Gastrocnemius medialis (tissue), 4 donors: ENCODE results near the gene TCF23. TPM values are rescaled to one million over a fixed set of nuclear protein-coding genes. Genes with fewer than 3 reads are reported as not detected.

Experiments used
- ATAC-seq, 2 donors: fragments of 150-250 bp; one replicate each; pipeline ENCODE4 v1.9.1; 2016
- DNase-seq, 2 donors: peaks; one replicate each; pipeline ENCODE4 v3.0.0-alpha.2; 2019
- H3K27ac ChIP-seq, 4 donors: fragments of 200-600 bp; sonication (generic); 1 replicate in 1 of 4; 2 replicates in 3 of 4; pipeline ENCODE4 v1.5.1; 2016 to 2018; ENCODE audit warnings: mild to moderate bottlenecking in 2 of 4, moderate library complexity in 1 of 4
- H3K27me3 ChIP-seq, 3 donors: fragments of 200-600 bp; sonication (generic) in 2 of 3; 1 replicate in 1 of 3; 2 replicates in 2 of 3; pipeline versions ENCODE4 v1.5.1 to v1.6.0; 2016 to 2019; ENCODE audit warnings: mild to moderate bottlenecking in 1 of 3, moderate library complexity in 1 of 3
- H3K36me3 ChIP-seq, 2 donors: fragments of 200-600 bp; sonication (generic) in 1 of 2; one replicate each; pipeline ENCODE4 v1.5.1; 2017 to 2018
- H3K4me1 ChIP-seq, 2 donors: fragments of 200-600 bp; sonication (generic) in 1 of 2; one replicate each; pipeline ENCODE4 v1.5.1; 2016 to 2017; ENCODE audit warnings: mild to moderate bottlenecking in 2 of 2
- H3K4me3 ChIP-seq, 4 donors: fragments of 200-600 bp; sonication (generic) in 3 of 4; 1 replicate in 1 of 4; 2 replicates in 3 of 4; pipeline ENCODE4 v1.5.1; 2016 to 2019; ENCODE audit warnings: mild to moderate bottlenecking in 2 of 4
- H3K9me3 ChIP-seq, 3 donors: fragments of 200-600 bp; sonication (generic) in 2 of 3; 1 replicate in 1 of 3; 2 replicates in 2 of 3; pipeline ENCODE4 v1.5.1; 2016 to 2019
- CTCF ChIP-seq, 5 experiments: fragments of 450-650 bp in 3 of 5; fragments of 200-600 bp in 2 of 5; sonication (generic) in 2 of 5; IDR thresholded peaks in 4 of 5; conservative IDR thresholded peaks in 1 of 5; 1 replicate in 4 of 5; 2 replicates in 1 of 5; pipeline ENCODE4 v1.5.1; 2016 to 2019; ENCODE audit warnings: antibody characterized with exemption in 5 of 5, mild to moderate bottlenecking in 3 of 5, moderate library complexity in 3 of 5
- POLR2A ChIP-seq, 2 donors: fragments of 450-650 bp; IDR thresholded peaks; one replicate each; pipeline ENCODE4 v1.6.1; 2017; ENCODE audit warnings: antibody characterized with exemption in 2 of 2, mild to moderate bottlenecking in 2 of 2, moderate library complexity in 2 of 2
- in situ Hi-C, 4 donors: fragments of 200-750 bp; cut with MboI; loops; one replicate each; pipeline versions ENCODE4 v1.15.0 to v1.8.0; 2017; ENCODE audit warnings: low sequenced_read_pairs in 4 of 4
- intact Hi-C: fragments of 100-400 bp; cut with DNase I; formaldehyde crosslinking; loops from one replicate; pipeline ENCODE4 v1.15.1; 2023; ENCODE audit warnings: low total_unique reads
- total RNA-seq, 4 donors: library from RNA; depleted of rRNA; stranded (reverse); fragments of >200 nt; gene quantifications; one replicate each; pipeline versions ENCODE4 v1.1.0 to v1.2.3, GENCODE V29; 2016

The TCF23 gene
- total RNA-seq, 4 donors from 2014 or later: 0.20 TPM; not detected in 3

DNA sequence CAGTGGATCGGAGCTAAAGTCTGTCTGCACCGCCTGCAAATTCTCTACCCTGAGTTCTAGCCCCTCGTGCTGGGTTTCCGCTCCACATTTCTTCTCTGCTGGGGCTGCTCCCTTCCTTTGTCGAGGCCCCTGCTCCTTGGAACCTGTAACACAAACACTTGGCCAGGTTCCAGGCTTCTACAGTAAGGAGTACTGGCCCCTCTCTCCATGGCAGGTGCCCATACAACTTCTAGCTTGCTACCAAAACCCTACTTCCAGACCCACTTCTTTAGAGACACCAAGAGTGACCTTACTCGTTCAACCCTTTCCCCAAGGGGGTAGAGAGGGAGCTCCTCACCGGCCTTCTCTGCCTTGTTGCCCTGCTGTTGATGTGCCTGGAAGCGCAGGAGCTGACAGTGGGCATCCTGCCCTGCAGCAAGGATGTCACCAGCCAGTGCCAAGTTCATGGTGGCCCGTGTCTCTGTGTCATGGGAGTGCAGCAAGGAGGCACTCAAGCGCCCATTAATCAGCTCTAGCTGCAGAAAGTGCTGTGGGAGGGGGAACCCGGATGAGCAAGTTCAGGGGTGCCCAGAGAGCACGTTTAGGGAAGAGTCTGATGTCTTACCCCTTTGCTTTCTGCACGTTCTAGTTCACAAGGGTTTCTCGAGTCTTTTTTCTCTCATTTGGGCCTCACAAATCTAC, 15.5 kb upstream of the TCF23 start:
- peak overlapping the region; percentile 79 to 100 (median 88) for H3K4me3 ChIP-seq
- peaks cover 0 to 25% of the 10 kb centered on the region in 2 donors for H3K36me3 ChIP-seq
- H3K9me3 ChIP-seq: no peaks in the 10 kb centered on the region
- in situ Hi-C loops: no loop called here
- ATAC-seq: peak; percentile 25 to 57
- peaks cover 15 to 16% of the 10 kb centered on the region in 2 donors for H3K4me1 ChIP-seq
- TF ChIP-seq POLR2A (IDR thresholded peaks at IDR 0.05) (no peak), CTCF (IDR thresholded peaks at IDR 0.05 in 4 of 5, conservative IDR thresholded peaks at IDR 0.05 in 1 of 5) (no peak)
- H3K27me3 ChIP-seq: no peaks in the 10 kb centered on the region
- H3K27ac ChIP-seq: peak overlapping the region; percentile 84 to 99 (median 96)
- intact Hi-C loops: no loop called here
- DNase-seq: peak; percentile 48 to 63

DNA sequence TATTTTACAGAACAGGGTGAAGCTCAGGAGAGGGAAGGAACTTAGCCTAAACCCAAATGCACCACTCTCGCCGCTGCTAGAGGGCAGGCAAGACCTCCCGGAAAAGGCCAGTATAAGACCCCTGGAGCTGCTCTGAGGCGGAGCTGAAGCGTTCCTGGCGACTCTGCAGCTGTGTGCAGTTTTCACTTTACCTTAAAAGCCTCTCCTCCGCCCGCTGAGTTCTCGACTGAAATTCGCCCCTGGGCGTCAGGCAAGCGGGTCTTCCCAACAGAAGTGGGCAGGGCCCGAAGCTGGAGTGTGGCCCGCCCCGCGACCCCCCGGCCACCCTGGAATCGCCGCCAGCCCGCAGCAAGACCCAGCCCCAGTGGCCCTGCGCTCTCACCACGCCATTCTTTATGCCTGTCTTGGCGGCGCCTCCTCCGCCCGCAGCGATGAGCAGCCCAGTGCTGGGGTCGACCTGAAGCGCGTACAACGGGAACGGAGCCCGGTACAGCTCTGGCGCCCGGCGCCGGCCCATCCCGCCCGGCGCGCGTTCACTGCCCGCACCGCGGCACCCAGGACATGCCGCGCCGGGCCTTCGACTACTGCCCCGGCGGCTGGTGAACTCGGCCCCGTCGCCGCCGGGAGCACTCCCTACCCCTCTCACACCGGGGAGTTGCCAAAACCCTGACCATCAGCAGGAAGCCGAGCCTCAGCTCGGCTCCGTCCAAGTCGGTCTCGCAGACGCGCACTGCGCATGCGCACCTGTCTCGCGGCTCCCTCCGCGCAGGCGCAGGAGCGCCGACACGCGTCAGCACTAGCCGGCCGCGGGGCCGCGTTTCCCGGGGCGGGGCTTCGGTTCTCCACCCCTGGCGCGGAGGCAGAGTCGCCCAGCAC, 14.7 kb upstream of the TCF23 start, which contains the start of gene PREB:
PREB (minus strand) TSS at position 732 of the 876 bp plus-strand sequence; CDS start at position 517, 215 bp downstream.
- Histone ChIP-seq H3K4me1 (peaks cover 15 to 16% of the 10 kb centered on the region in 2 donors), H3K27ac (peak within 1 kb of the TSS; percentile 84 to 99 (median 96)), H3K36me3 (peaks cover 0 to 25% of the 10 kb centered on the region in 2 donors), H3K9me3 (no peaks in the 10 kb centered on the region), H3K27me3 (no peaks in the 10 kb centered on the region), H3K4me3 (peak within 1 kb of the TSS; percentile 79 to 100 (median 88))
- ATAC-seq (peak; percentile 89 to 91), DNase-seq (peak; percentile 88 to 95)
- intact Hi-C loops: loop anchor here (1.0 kb wide), 1 partner anchor 78 kb away; the partner anchor contains the start of genes ATRAID and SLC5A6
- in situ Hi-C loops: no loop called here
- TF ChIP-seq POLR2A (IDR thresholded peaks at IDR 0.05) (peak; percentile 87 to 98), CTCF (IDR thresholded peaks at IDR 0.05 in 4 of 5, conservative IDR thresholded peaks at IDR 0.05 in 1 of 5) (peak in 1 of 5 experiments; percentile 11)

DNA sequence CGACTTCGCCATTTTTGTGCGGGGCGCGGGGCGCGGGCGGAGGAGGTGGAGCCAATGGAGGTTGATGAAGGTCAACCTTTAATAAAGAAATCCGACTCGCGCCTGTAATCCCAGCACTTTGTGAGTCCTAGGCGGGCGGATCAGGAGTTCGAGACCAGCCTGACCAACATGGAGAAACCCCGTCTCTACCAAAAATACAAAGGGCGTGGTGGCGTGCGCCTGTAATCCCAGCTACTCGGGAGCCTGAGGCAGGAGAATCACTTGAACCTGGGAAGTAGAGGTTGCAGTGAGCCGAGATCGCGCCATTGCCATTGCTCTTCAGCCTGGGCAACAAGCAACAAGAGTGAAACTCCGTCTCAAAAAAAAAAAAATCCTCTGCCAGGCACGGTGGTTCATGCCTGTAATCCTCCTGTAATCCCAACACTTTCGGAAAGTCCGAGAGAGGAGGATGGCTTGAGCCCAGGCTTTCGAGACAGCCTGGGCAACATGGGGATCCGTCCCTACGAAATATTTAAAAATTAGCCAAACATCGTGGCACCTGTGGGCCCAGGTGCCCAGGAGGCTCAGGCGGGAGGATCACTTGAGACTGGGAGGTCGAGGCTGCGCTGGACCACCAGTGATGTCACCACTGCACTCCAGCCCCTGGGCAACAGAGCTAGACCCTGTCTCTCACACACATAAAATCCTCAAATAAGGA, 13.9 kb upstream of the TCF23 start:
- Histone ChIP-seq H3K9me3 (no peaks in the 10 kb centered on the region), H3K4me1 (peaks cover 15 to 16% of the 10 kb centered on the region in 2 donors), H3K4me3 (peak overlapping the region in 3 of 4 donors; percentile 79 to 100 (median 84)), H3K27me3 (no peaks in the 10 kb centered on the region), H3K36me3 (peaks cover 0 to 25% of the 10 kb centered on the region in 2 donors), H3K27ac (peak overlapping the region; percentile 84 to 99 (median 96))
- no peak for ATAC-seq
- TF ChIP-seq CTCF (IDR thresholded peaks at IDR 0.05 in 4 of 5, conservative IDR thresholded peaks at IDR 0.05 in 1 of 5) (no peak), POLR2A (IDR thresholded peaks at IDR 0.05) (peak in 1 of 2 donors; percentile 0)
- in situ Hi-C loops: no loop called here
- intact Hi-C loops: loop anchor here (1.0 kb wide), 1 partner anchor 77 kb away; the partner anchor contains the start of genes ATRAID and SLC5A6
- no peak for DNase-seq

- Histone ChIP-seq H3K4me3 (no peak overlapping the region), H3K9me3 (no peaks in the 10 kb centered on the region), H3K4me1 (peaks cover 15 to 16% of the 10 kb centered on the region in 2 donors), H3K27ac (peak overlapping the region; percentile 84 to 99 (median 96)), H3K36me3 (peaks cover 0 to 23% of the 10 kb centered on the region in 2 donors), H3K27me3 (no peaks in the 10 kb centered on the region)
- TF ChIP-seq POLR2A (IDR thresholded peaks at IDR 0.05) (no peak), CTCF (IDR thresholded peaks at IDR 0.05 in 4 of 5, conservative IDR thresholded peaks at IDR 0.05 in 1 of 5) (no peak)
- in situ Hi-C loops (no loop called here), intact Hi-C loops (no loop called here)
- DNase-seq (no peak), ATAC-seq (no peak)
Observed at GRCh38 chr2:27135478-27135955, 13.3 kb upstream of the TCF23 start.
